C4-2B (cell line): ENCODE measurements around the gene TIGD3.

ENCODE experiments used
- ZFX ChIP-seq: fragments of 450-650 bp; IDR thresholded peaks from 2 replicates; pipeline ENCODE4 v1.6.1; 2017
- TF ChIP-seq, protein P1 (sequence below): fragments of 450-650 bp; conservative IDR thresholded peaks from 2 replicates; pipeline ENCODE4 v1.5.1; 2017; ENCODE audit warnings: mild to moderate bottlenecking

DNA sequence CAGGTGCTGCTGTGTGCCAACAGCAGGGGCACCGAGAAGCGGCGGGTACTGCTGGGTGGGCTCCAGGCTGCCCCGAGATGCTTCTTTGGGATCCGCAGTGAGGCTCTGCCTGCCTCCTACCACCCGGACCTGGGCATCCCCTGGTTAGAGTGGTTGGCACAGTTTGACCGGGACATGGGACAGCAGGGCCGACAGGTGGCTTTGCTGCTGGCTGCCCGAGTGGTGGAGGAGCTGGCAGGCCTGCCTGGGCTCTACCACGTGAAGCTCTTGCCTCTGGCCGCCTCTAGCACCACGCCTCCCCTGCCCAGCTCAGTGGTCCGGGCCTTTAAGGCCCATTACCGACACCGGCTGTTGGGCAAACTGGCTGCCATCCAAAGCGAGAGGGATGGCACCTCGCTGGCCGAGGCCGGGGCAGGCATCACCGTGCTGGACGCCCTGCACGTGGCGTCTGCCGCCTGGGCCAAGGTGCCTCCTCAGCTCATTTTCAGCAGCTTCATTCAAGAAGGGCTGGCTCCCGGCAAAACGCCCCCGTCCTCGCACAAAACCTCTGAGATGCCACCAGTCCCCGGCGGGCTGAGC lies 1.9 kb downstream of the TIGD3 start:
- TF ChIP-seq, protein P1, sequence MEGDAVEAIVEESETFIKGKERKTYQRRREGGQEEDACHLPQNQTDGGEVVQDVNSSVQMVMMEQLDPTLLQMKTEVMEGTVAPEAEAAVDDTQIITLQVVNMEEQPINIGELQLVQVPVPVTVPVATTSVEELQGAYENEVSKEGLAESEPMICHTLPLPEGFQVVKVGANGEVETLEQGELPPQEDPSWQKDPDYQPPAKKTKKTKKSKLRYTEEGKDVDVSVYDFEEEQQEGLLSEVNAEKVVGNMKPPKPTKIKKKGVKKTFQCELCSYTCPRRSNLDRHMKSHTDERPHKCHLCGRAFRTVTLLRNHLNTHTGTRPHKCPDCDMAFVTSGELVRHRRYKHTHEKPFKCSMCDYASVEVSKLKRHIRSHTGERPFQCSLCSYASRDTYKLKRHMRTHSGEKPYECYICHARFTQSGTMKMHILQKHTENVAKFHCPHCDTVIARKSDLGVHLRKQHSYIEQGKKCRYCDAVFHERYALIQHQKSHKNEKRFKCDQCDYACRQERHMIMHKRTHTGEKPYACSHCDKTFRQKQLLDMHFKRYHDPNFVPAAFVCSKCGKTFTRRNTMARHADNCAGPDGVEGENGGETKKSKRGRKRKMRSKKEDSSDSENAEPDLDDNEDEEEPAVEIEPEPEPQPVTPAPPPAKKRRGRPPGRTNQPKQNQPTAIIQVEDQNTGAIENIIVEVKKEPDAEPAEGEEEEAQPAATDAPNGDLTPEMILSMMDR: no peak
- TF ChIP-seq ZFX: no peak
